HEK293T (cell line): Measurements from ENCODE around the gene DYDC2.

Experiments used
- ARNT ChIP-seq: fragments of 450-650 bp; IDR thresholded peaks from 2 replicates; pipeline ENCODE4 v1.6.1; 2017; ENCODE audit warnings: mild to moderate bottlenecking
- BHLHE40 ChIP-seq: fragments of 450-650 bp; IDR thresholded peaks from 2 replicates; pipeline ENCODE4 v1.6.1; 2016; ENCODE audit warnings: mild to moderate bottlenecking, moderate library complexity, borderline replicate concordance
- ELF4 ChIP-seq: fragments of 450-650 bp; IDR thresholded peaks from 2 replicates; pipeline ENCODE4 v1.6.1; 2017; ENCODE audit warnings: antibody characterized with exemption
- FOXA1 ChIP-seq: fragments of 450-650 bp; IDR thresholded peaks from 2 replicates; pipeline ENCODE4 v1.6.1; 2016; ENCODE audit warnings: mild to moderate bottlenecking
- FOXM1 ChIP-seq: fragments of 450-650 bp; IDR thresholded peaks from 2 replicates; pipeline ENCODE4 v1.6.1; 2017; ENCODE audit warnings: mild to moderate bottlenecking, borderline replicate concordance
- L3MBTL2 ChIP-seq: fragments of 450-650 bp; conservative IDR thresholded peaks from 2 replicates; pipeline ENCODE4 v1.6.1; 2016; ENCODE audit warnings: mild to moderate bottlenecking
- NFRKB ChIP-seq: fragments of 450-650 bp; IDR thresholded peaks from 2 replicates; pipeline ENCODE4 v1.6.1; 2016; ENCODE audit warnings: mild to moderate bottlenecking, moderate library complexity
- SP1 ChIP-seq: fragments of 450-650 bp; IDR thresholded peaks from 2 replicates; pipeline ENCODE4 v1.6.1; 2017
- SUZ12 ChIP-seq: fragments of 450-650 bp; IDR thresholded peaks from 2 replicates; pipeline ENCODE4 v1.6.1; 2016; ENCODE audit warnings: mild to moderate bottlenecking
- TARDBP ChIP-seq: fragments of 450-650 bp; IDR thresholded peaks from 2 replicates; pipeline ENCODE4 v1.6.1; 2016
- ZNF384 ChIP-seq: fragments of 450-650 bp; IDR thresholded peaks from 2 replicates; pipeline ENCODE4 v1.6.1; 2016

GRCh38 chr10:80359644-80360043 lies 3.1 kb downstream of the DYDC2 start:
- no peak for TF ChIP-seq BHLHE40
- no peak for TF ChIP-seq FOXM1
- no peak for TF ChIP-seq NFRKB
- TF ChIP-seq ARNT: no peak
- no peak for TF ChIP-seq SUZ12
- no peak for TF ChIP-seq ELF4
- TF ChIP-seq L3MBTL2: no peak
- no peak for TF ChIP-seq SP1
- TF ChIP-seq ZNF384: no peak
- TF ChIP-seq FOXA1: no peak
- no peak for TF ChIP-seq TARDBP
